Measurements from ENCODE around the gene NAA25. TPM values are rescaled to one million over a fixed set of nuclear protein-coding genes. Genes with fewer than 3 reads are reported as not detected.

NAA25 gene
- total and polyA plus RNA-seq, 4 donors: 6.2 to 38.5 (median 19.4) TPM

DNA sequence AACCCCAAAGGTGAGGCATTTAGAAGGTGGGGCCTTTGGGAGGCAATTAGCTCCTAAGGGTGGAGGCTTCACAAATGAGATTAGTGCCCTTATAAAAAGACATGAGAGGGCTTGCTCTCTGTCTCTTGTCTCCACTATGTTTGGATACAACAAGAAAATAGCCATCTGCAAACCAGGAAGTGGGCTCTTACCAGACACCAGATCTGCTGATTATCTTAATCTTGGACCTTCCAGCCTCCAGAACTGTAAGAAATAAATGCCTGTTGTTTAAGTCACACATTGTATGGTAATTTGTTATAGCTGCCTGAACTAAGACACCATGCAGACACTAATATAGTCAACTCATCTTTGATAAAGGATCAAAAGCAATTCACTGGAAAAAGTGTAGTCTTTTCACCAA is 130.0 kb downstream of the NAA25 start:
- H3K27me3 ChIP-seq (ENCODE audit: control insufficient read depth in 3 of 3, insufficient read depth in 3 of 3, low read length in 2 of 3): no peaks in the 10 kb centered on the region
- ATAC-seq (ENCODE audit: insufficient read depth, low FRiP score) (no peak), DNase-seq (no peak)
- no peak overlapping the region for H3K4me3 ChIP-seq
- H3K9ac ChIP-seq (ENCODE audit: insufficient read depth in 1 of 2, low read length in 2 of 2): no peak overlapping the region
- H3K27ac ChIP-seq (ENCODE audit: low read depth in 1 of 2, low read length in 1 of 2): no peak overlapping the region
- H3K36me3 ChIP-seq (ENCODE audit: control insufficient read depth in 4 of 4, insufficient read depth in 4 of 4, low read length in 4 of 4): peaks cover 0 to 3% (median 0%) of the 10 kb centered on the region in 4 donors
- peaks cover 0 to 3% (median 0%) of the 10 kb centered on the region in 5 donors for H3K4me1 ChIP-seq (ENCODE audit: control insufficient read depth in 5 of 5, insufficient read depth in 5 of 5, low read length in 5 of 5)
- TF ChIP-seq, protein P1, sequence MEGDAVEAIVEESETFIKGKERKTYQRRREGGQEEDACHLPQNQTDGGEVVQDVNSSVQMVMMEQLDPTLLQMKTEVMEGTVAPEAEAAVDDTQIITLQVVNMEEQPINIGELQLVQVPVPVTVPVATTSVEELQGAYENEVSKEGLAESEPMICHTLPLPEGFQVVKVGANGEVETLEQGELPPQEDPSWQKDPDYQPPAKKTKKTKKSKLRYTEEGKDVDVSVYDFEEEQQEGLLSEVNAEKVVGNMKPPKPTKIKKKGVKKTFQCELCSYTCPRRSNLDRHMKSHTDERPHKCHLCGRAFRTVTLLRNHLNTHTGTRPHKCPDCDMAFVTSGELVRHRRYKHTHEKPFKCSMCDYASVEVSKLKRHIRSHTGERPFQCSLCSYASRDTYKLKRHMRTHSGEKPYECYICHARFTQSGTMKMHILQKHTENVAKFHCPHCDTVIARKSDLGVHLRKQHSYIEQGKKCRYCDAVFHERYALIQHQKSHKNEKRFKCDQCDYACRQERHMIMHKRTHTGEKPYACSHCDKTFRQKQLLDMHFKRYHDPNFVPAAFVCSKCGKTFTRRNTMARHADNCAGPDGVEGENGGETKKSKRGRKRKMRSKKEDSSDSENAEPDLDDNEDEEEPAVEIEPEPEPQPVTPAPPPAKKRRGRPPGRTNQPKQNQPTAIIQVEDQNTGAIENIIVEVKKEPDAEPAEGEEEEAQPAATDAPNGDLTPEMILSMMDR (IDR thresholded peaks at IDR 0.05; ENCODE audit: control extremely low read depth, extremely low read depth): no peak
- no peaks in the 10 kb centered on the region for H3K9me3 ChIP-seq (ENCODE audit: control insufficient read depth in 4 of 4, insufficient read depth in 3 of 4, low read length in 3 of 4)

DNA sequence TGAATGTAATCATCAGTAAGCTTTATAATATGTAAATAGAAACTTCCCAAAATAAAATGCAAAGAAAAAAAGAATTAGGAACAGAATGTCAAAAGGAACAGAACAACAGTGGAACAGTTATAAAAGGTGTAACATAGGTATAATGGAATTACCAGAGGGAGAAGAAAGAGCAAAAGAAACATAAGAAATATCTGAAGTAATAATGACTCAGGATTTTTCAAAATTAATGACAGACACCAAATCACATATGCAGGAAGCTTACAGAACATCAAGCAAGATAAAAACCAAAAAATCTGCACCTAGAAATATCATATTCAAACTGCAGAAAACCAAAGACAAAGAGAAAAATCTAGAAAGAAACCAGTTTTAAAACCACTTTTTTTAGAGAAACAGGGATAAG is 131.7 kb downstream of the NAA25 start:
- H3K9me3 ChIP-seq (ENCODE audit: control insufficient read depth in 4 of 4, insufficient read depth in 3 of 4, low read length in 3 of 4): no peaks in the 10 kb centered on the region
- H3K4me3 ChIP-seq: no peak overlapping the region
- H3K4me1 ChIP-seq (ENCODE audit: control insufficient read depth in 5 of 5, insufficient read depth in 5 of 5, low read length in 5 of 5): peaks cover 0 to 3% (median 0%) of the 10 kb centered on the region in 5 donors
- TF ChIP-seq, protein P1 (IDR thresholded peaks at IDR 0.05; ENCODE audit: control extremely low read depth, extremely low read depth): no peak
- H3K27ac ChIP-seq (ENCODE audit: low read depth in 1 of 2, low read length in 1 of 2): no peak overlapping the region
- H3K9ac ChIP-seq (ENCODE audit: insufficient read depth in 1 of 2, low read length in 2 of 2): no peak overlapping the region
- peaks cover 0 to 3% (median 0%) of the 10 kb centered on the region in 4 donors for H3K36me3 ChIP-seq (ENCODE audit: control insufficient read depth in 4 of 4, insufficient read depth in 4 of 4, low read length in 4 of 4)
- DNase-seq (no peak), ATAC-seq (ENCODE audit: insufficient read depth, low FRiP score) (no peak)
- H3K27me3 ChIP-seq (ENCODE audit: control insufficient read depth in 3 of 3, insufficient read depth in 3 of 3, low read length in 2 of 3): no peaks in the 10 kb centered on the region

Small RNAs within 50 kb of the gene (small RNA-seq; reads per million reads assigned to genes)
- gene AC004024.1 (ENCODE audit: low replicate concordance) (not detected), gene MIR3657 (ENCODE audit: low replicate concordance) (not detected), gene RF00019 (ENCODE audit: low replicate concordance) (not detected)

Other genes with a start within 250 kb of the NAA25 start
- gene TMEM116, start 95.6 kb downstream of the NAA25 start, total RNA-seq: 10 to 100 TPM; 17.1 to 40.1 TPM
- gene TMEM116, start 95.6 kb downstream of the NAA25 start, polyA plus RNA-seq: 10 to 100 TPM; 10.5 to 12.2 TPM
- gene ERP29, start 95.4 kb downstream of the NAA25 start, total RNA-seq: 100 to 1,000 TPM in 1 of 2 donors, 10 to 100 TPM in 1; 60.9 to 115 TPM
- 100 to 1,000 TPM; 115 to 150 TPM for gene ERP29, start 95.4 kb downstream of the NAA25 start, polyA plus RNA-seq
- 10 to 100 TPM; 37.1 to 43.1 TPM for gene TRAFD1, start 16.8 kb upstream of the NAA25 start, total RNA-seq
- gene TRAFD1, start 16.8 kb upstream of the NAA25 start, polyA plus RNA-seq: 10 to 100 TPM; 16.9 to 38.5 TPM